ENCODE results near the gene TIMM9.

TIMM9 gene
- total RNA-seq, result 8.7 to 29.3 (median 13.3) reads per million in 9 experiments

- peak; percentile 91 for ATAC-seq (replicated peaks)
- peaks cover 27% of the 10 kb centered on the region for H3K36me3 Mint-ChIP-seq (ENCODE audit: insufficient read depth)
- peak within 1 kb of the TSS; percentile 93 to 94 for H3K27ac Mint-ChIP-seq
- H3K4me3 Mint-ChIP-seq, result peak within 1 kb of the TSS; percentile 73 to 83
- no peaks in the 10 kb centered on the region for H3K27me3 Mint-ChIP-seq
- DNase-seq, result peak; percentile 91 to 95 (median 94)
- peaks cover 10 to 31% of the 10 kb centered on the region in 2 donors for H3K4me1 Mint-ChIP-seq (ENCODE audit: low read depth in 2 of 2)
- H3K9me3 Mint-ChIP-seq, result no peaks in the 10 kb centered on the region
These were observed at the start of gene TIMM9, which contains the start of gene KIAA0586 for GRCh38 chr14:58427281-58428117. Gene TIMM9, minus strand, starts transcription at chr14:58427531. Its CDS starts 15,586 bp downstream, at chr14:58411945. Gene KIAA0586, plus strand, starts transcription at chr14:58427719. Its CDS starts 546 bp downstream, at chr14:58428265.

DNA sequence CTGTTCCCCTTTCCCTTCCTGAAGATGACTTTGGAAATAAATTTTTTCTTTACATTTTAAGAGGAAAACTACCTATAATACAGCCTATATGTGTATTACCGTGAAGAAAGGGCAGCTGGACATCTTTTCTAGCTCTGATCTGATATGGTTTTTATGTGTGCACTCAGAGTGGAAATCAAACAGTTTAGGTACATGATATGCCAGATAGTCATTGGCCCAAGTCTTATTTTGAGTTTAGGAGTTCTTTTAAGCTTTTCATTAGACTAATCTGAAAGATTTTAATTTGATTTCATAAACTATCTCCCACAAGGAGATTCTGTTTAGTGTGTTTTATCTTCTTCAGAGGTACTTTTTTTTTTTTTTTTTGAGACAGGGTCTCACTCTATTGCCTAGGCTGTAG is 49.0 kb upstream of the TIMM9 start:
- Mint-ChIP-seq H3K27ac (no peak overlapping the region), H3K4me1 (ENCODE audit: low read depth in 2 of 2) (no peaks in the 10 kb centered on the region), H3K36me3 (ENCODE audit: insufficient read depth) (peaks cover 33% of the 10 kb centered on the region), H3K27me3 (no peaks in the 10 kb centered on the region), H3K4me3 (no peak overlapping the region), H3K9me3 (no peaks in the 10 kb centered on the region)
- ATAC-seq (replicated peaks) (no peak), DNase-seq (no peak)

DNA sequence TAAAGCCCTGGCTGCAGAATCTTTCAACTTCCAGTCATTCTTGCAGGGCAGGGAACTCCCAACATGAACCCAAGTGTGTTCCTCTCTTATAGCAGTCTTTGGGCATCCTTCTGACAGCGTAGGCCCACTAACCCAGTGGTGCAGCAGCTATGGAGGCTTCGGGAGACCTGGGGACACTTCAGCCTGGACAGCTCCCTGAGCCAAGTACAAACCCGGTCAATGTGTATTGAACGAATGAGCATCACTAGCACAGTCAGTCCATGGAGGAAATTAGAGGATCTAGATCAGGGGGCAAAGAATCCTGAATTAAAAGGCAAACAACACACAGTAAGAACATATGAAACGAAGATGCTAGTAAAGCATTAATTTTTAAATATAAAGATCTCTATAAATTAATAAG is 42.0 kb upstream of the TIMM9 start:
- H3K27me3 Mint-ChIP-seq, result no peaks in the 10 kb centered on the region
- no peaks in the 10 kb centered on the region for H3K4me1 Mint-ChIP-seq (ENCODE audit: low read depth in 2 of 2)
- no peak overlapping the region for H3K27ac Mint-ChIP-seq
- no peak for DNase-seq
- no peak overlapping the region for H3K4me3 Mint-ChIP-seq
- H3K9me3 Mint-ChIP-seq, result no peaks in the 10 kb centered on the region
- peaks cover 59% of the 10 kb centered on the region for H3K36me3 Mint-ChIP-seq (ENCODE audit: insufficient read depth)
- ATAC-seq (replicated peaks), result no peak

GRCh38 chr14:58467575-58467974 is 40.2 kb upstream of the TIMM9 start:
- peaks cover 0 to 7% of the 10 kb centered on the region in 2 donors for H3K4me1 Mint-ChIP-seq (ENCODE audit: low read depth in 2 of 2)
- H3K4me3 Mint-ChIP-seq, result no peak overlapping the region
- H3K27me3 Mint-ChIP-seq, result no peaks in the 10 kb centered on the region
- no peaks in the 10 kb centered on the region for H3K9me3 Mint-ChIP-seq
- H3K27ac Mint-ChIP-seq, result no peak overlapping the region
- H3K36me3 Mint-ChIP-seq (ENCODE audit: insufficient read depth), result peaks cover 63% of the 10 kb centered on the region
- DNase-seq (no peak), ATAC-seq (replicated peaks) (no peak)

GRCh38 chr14:58466459-58466858 is 39.1 kb upstream of the TIMM9 start:
- ATAC-seq (replicated peaks), result no peak

GRCh38 chr14:58465421-58465820 is 38.1 kb upstream of the TIMM9 start:
- Mint-ChIP-seq H3K4me3 (no peak overlapping the region), H3K27ac (no peak overlapping the region), H3K36me3 (ENCODE audit: insufficient read depth) (peaks cover 65% of the 10 kb centered on the region), H3K4me1 (ENCODE audit: low read depth in 2 of 2) (peaks cover 0 to 8% of the 10 kb centered on the region in 2 donors), H3K27me3 (no peaks in the 10 kb centered on the region), H3K9me3 (no peaks in the 10 kb centered on the region)
- ATAC-seq (replicated peaks) (no peak), DNase-seq (no peak)

More at GRCh38 chr14:58466459-58466858, 39.1 kb upstream of the TIMM9 start:
- peaks cover 67% of the 10 kb centered on the region for H3K36me3 Mint-ChIP-seq (ENCODE audit: insufficient read depth)
- peaks cover 0 to 8% of the 10 kb centered on the region in 2 donors for H3K4me1 Mint-ChIP-seq (ENCODE audit: low read depth in 2 of 2)
- no peaks in the 10 kb centered on the region for H3K27me3 Mint-ChIP-seq
- no peak for DNase-seq
- no peaks in the 10 kb centered on the region for H3K9me3 Mint-ChIP-seq
- H3K27ac Mint-ChIP-seq, result no peak overlapping the region
- no peak overlapping the region for H3K4me3 Mint-ChIP-seq

DNA sequence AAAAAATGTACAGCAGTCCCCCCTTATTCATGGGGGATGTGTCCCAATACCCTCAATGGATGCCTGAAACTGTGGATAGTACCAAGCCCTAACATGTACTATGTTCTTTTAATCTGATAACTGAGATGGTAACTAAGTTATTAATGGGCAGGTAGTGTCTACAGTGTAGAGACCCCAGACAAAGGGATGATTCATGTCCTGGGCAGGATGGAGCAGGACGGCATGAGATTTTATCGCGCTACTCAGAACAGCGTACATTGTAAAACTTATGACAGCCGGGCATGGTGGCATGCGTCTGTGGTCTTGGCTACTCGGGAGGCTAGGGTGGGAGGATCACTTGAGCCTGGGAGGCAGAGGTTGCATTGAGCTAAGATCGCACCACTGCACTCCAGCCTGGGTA is 37.3 kb upstream of the TIMM9 start:
- H3K4me3 Mint-ChIP-seq, result no peak overlapping the region
- peaks cover 0 to 8% of the 10 kb centered on the region in 2 donors for H3K4me1 Mint-ChIP-seq (ENCODE audit: low read depth in 2 of 2)
- peaks cover 67% of the 10 kb centered on the region for H3K36me3 Mint-ChIP-seq (ENCODE audit: insufficient read depth)
- peak overlapping the region in 1 of 2 donors; percentile 16 for H3K27ac Mint-ChIP-seq
- no peak for ATAC-seq (replicated peaks)
- H3K9me3 Mint-ChIP-seq, result no peaks in the 10 kb centered on the region
- no peak for DNase-seq
- no peaks in the 10 kb centered on the region for H3K27me3 Mint-ChIP-seq

GRCh38 chr14:58463147-58463546 is 35.8 kb upstream of the TIMM9 start:
- peak overlapping the region in 1 of 2 donors; percentile 9 for H3K27ac Mint-ChIP-seq
- ATAC-seq (replicated peaks), result no peak

GRCh38 chr14:58460772-58461171 is 33.4 kb upstream of the TIMM9 start:
- ATAC-seq (replicated peaks), result no peak
- peaks cover 0 to 8% of the 10 kb centered on the region in 2 donors for H3K4me1 Mint-ChIP-seq (ENCODE audit: low read depth in 2 of 2)

More at GRCh38 chr14:58463147-58463546, 35.8 kb upstream of the TIMM9 start:
- DNase-seq, result no peak
- no peak overlapping the region for H3K4me3 Mint-ChIP-seq
- no peaks in the 10 kb centered on the region for H3K9me3 Mint-ChIP-seq
- peaks cover 0 to 8% of the 10 kb centered on the region in 2 donors for H3K4me1 Mint-ChIP-seq (ENCODE audit: low read depth in 2 of 2)
- peaks cover 67% of the 10 kb centered on the region for H3K36me3 Mint-ChIP-seq (ENCODE audit: insufficient read depth)
- H3K27me3 Mint-ChIP-seq, result no peaks in the 10 kb centered on the region

GRCh38 chr14:58455593-58456265 is 28.4 kb upstream of the TIMM9 start:
- DNase-seq (no peak), ATAC-seq (replicated peaks) (no peak)
- Mint-ChIP-seq H3K27me3 (no peaks in the 10 kb centered on the region), H3K4me1 (ENCODE audit: low read depth in 2 of 2) (peaks cover 2 to 5% of the 10 kb centered on the region in 2 donors), H3K9me3 (no peaks in the 10 kb centered on the region), H3K4me3 (no peak overlapping the region), H3K36me3 (ENCODE audit: insufficient read depth) (peaks cover 77% of the 10 kb centered on the region), H3K27ac (no peak overlapping the region)

More at GRCh38 chr14:58460772-58461171, 33.4 kb upstream of the TIMM9 start:
- Mint-ChIP-seq H3K27ac (peak overlapping the region in 1 of 2 donors; percentile 42), H3K4me3 (no peak overlapping the region), H3K27me3 (no peaks in the 10 kb centered on the region), H3K9me3 (no peaks in the 10 kb centered on the region), H3K36me3 (ENCODE audit: insufficient read depth) (peaks cover 67% of the 10 kb centered on the region)
- no peak for DNase-seq

DNA sequence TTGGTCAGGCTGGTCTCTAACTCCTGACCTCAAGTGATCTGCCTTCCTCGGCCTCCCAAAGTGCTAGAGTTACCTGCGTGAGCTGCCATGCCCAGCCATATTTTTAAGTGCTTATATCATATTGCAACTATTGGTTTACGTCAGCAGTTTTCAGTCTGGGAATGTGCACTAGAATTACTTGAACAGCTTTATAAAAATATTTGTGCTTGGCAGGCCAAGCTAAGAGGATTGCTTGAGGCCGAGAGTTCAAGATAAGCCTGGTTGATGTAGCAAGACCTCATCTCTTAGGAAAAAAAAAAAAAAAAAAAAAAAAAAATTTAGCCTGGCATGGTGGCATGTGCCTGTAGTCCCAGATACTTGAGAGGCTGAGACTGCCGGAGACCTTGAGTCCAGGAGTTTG is 17.3 kb upstream of the TIMM9 start:
- ATAC-seq (replicated peaks) (no peak), DNase-seq (no peak)
- H3K9me3 Mint-ChIP-seq, result no peaks in the 10 kb centered on the region
- H3K4me3 Mint-ChIP-seq, result no peak overlapping the region
- H3K27ac Mint-ChIP-seq, result peak overlapping the region in 1 of 2 donors; percentile 71
- no peaks in the 10 kb centered on the region for H3K27me3 Mint-ChIP-seq
- H3K4me1 Mint-ChIP-seq (ENCODE audit: low read depth in 2 of 2), result no peaks in the 10 kb centered on the region
- peaks cover 56% of the 10 kb centered on the region for H3K36me3 Mint-ChIP-seq (ENCODE audit: insufficient read depth)

- no peaks in the 10 kb centered on the region for H3K9me3 Mint-ChIP-seq
- no peak overlapping the region for H3K4me3 Mint-ChIP-seq
- no peak for ATAC-seq (replicated peaks)
- peaks cover 55% of the 10 kb centered on the region for H3K36me3 Mint-ChIP-seq (ENCODE audit: insufficient read depth)
- peak overlapping the region in 1 of 2 donors; percentile 13 for H3K27ac Mint-ChIP-seq
- H3K27me3 Mint-ChIP-seq, result no peaks in the 10 kb centered on the region
- H3K4me1 Mint-ChIP-seq (ENCODE audit: low read depth in 2 of 2), result peaks cover 1 to 3% of the 10 kb centered on the region in 2 donors
- DNase-seq, result no peak
These were observed 12.1 kb upstream of the TIMM9 start for GRCh38 chr14:58439476-58439875.

- ATAC-seq (replicated peaks) (no peak), DNase-seq (no peak)
- no peak overlapping the region for H3K4me3 Mint-ChIP-seq
- no peaks in the 10 kb centered on the region for H3K27me3 Mint-ChIP-seq
- peaks cover 40% of the 10 kb centered on the region for H3K36me3 Mint-ChIP-seq (ENCODE audit: insufficient read depth)
- no peak overlapping the region for H3K27ac Mint-ChIP-seq
- no peaks in the 10 kb centered on the region for H3K9me3 Mint-ChIP-seq
- peaks cover 8 to 27% of the 10 kb centered on the region in 2 donors for H3K4me1 Mint-ChIP-seq (ENCODE audit: low read depth in 2 of 2)
These were observed 2.8 kb upstream of the TIMM9 start for GRCh38 chr14:58430156-58430555.

All from effector memory CD8-positive, alpha-beta T cell (primary cell).